Neuronal stem cell (in vitro differentiated cells): ENCODE measurements around the gene RELN.
"Not testable (repeated sequence)": the region's sequence is repeated elsewhere in the genome, so short reads cannot be mapped to it uniquely, and the experiment has no call there.

Experiments used
- DNase-seq: peaks from one replicate; pipeline ENCODE4 v3.0.0-alpha.2; 2013; ENCODE audit warnings: low spot score
- H2AFZ ChIP-seq: one replicate; pipeline ENCODE4 v1.6.1; 2013; ENCODE audit warnings: mild to moderate bottlenecking, low read length, inconsistent platforms
- H2AK5ac ChIP-seq: 2 replicates; pipeline ENCODE4 v1.6.1; 2013; ENCODE audit warnings: low read depth, mild to moderate bottlenecking, inconsistent platforms, low read length, moderate library complexity, mixed read lengths
- H2BK120ac ChIP-seq: 2 replicates; pipeline ENCODE4 v1.6.1; 2013; ENCODE audit warnings: low read depth, mild to moderate bottlenecking, inconsistent platforms, low read length, moderate library complexity, mixed read lengths
- H2BK12ac ChIP-seq: one replicate; pipeline ENCODE4 v1.6.1; 2013; ENCODE audit warnings: low read length, inconsistent platforms
- H2BK15ac ChIP-seq: 2 replicates; pipeline ENCODE4 v1.6.1; 2013; ENCODE audit warnings: mild to moderate bottlenecking, low read length, inconsistent platforms, mixed read lengths
- H2BK5ac ChIP-seq: one replicate; pipeline ENCODE4 v1.6.1; 2013; ENCODE audit warnings: inconsistent platforms, mild to moderate bottlenecking, low read length, moderate library complexity
- H3K14ac ChIP-seq: one replicate; pipeline ENCODE4 v1.6.1; 2013; ENCODE audit warnings: low read length, inconsistent platforms
- H3K18ac ChIP-seq: 2 replicates; pipeline ENCODE4 v1.6.1; 2013; ENCODE audit warnings: low read length, inconsistent platforms
- H3K23ac ChIP-seq: 2 replicates; pipeline ENCODE4 v1.6.1; 2013; ENCODE audit warnings: low read depth, mild to moderate bottlenecking, mixed read lengths, low read length, inconsistent platforms; ENCODE audit not compliant: poor library complexity
- H3K27ac ChIP-seq: replicated peaks from 3 replicates; pipeline ENCODE4 v1.5.1; 2013; ENCODE audit warnings: low read length, inconsistent platforms
- H3K27me3 ChIP-seq, 3 experiments: 2 replicates each; pipeline ENCODE4 v1.6.1; 2013; ENCODE audit warnings: low read length in 3 of 3, mild to moderate bottlenecking in 2 of 3, inconsistent platforms in 1 of 3, low read depth in 1 of 3, mixed read lengths in 1 of 3, moderate library complexity in 1 of 3; ENCODE audit not compliant: control insufficient read depth in 3 of 3, insufficient read depth in 3 of 3
- H3K36me3 ChIP-seq, 2 donors: replicated peaks in 1 of 2; 2 replicates each; pipeline ENCODE4 v1.6.1; 2013; ENCODE audit warnings: low read length in 2 of 2; ENCODE audit not compliant: control insufficient read depth in 2 of 2, insufficient read depth in 2 of 2
- H3K4ac ChIP-seq: 2 replicates; pipeline ENCODE4 v1.6.1; 2013; ENCODE audit warnings: inconsistent platforms, mild to moderate bottlenecking, low read length, moderate library complexity
- H3K4me1 ChIP-seq, 2 donors: 1 replicate in 1 of 2; 2 replicates in 1 of 2; pipeline ENCODE4 v1.6.1; 2013; ENCODE audit warnings: low read length in 2 of 2, low read depth in 1 of 2; ENCODE audit not compliant: control insufficient read depth in 2 of 2, insufficient read depth in 1 of 2
- H3K4me2 ChIP-seq: one replicate; pipeline ENCODE4 v1.6.1; 2013; ENCODE audit warnings: mild to moderate bottlenecking, low read length, inconsistent platforms; ENCODE audit not compliant: insufficient read depth, poor library complexity, severe bottlenecking
- H3K4me3 ChIP-seq, 2 donors: 2 replicates each; pipeline ENCODE4 v1.5.1; 2013; ENCODE audit warnings: low read length in 2 of 2, mild to moderate bottlenecking in 2 of 2, inconsistent platforms in 1 of 2, moderate library complexity in 1 of 2
- H3K79me1 ChIP-seq: one replicate; pipeline ENCODE4 v1.6.1; 2013; ENCODE audit warnings: low read depth, mild to moderate bottlenecking, inconsistent platforms, low read length, moderate library complexity
- H3K9ac ChIP-seq: one replicate; pipeline ENCODE4 v1.6.1; 2013; ENCODE audit warnings: mild to moderate bottlenecking, low read depth, low read length, inconsistent platforms; ENCODE audit not compliant: poor library complexity
- H3K9me3 ChIP-seq, 2 donors: replicated peaks in 1 of 2; 2 replicates each; pipeline versions ENCODE3 to v1.6.1; 2013; ENCODE audit warnings: low read length in 2 of 2, mild to moderate bottlenecking in 2 of 2, inconsistent platforms in 1 of 2, low read depth in 1 of 2, mixed read lengths in 1 of 2, moderate library complexity in 1 of 2; ENCODE audit not compliant: control insufficient read depth in 2 of 2, insufficient read depth in 1 of 2
- H4K8ac ChIP-seq: one replicate; pipeline ENCODE4 v1.6.1; 2013; ENCODE audit warnings: low read depth, mild to moderate bottlenecking, inconsistent platforms, low read length, moderate library complexity
- H4K91ac ChIP-seq: one replicate; pipeline ENCODE4 v1.6.1; 2013; ENCODE audit warnings: low read length, low read depth, mild to moderate bottlenecking, inconsistent platforms; ENCODE audit not compliant: poor library complexity
- WGBS, 2 donors: extraction: QIAGEN DNeasy Blood & Tissue Kit; methylation state at CpG; one replicate each; pipeline ENCODE4 v1.1.7; 2013; ENCODE audit warnings: missing lambda C conversion rate in 2 of 2, mixed read lengths in 1 of 2; ENCODE audit not compliant: insufficient read length in 2 of 2, insufficient replicate concordance in 1 of 2; ENCODE audit errors: extremely low coverage in 2 of 2; 5-methylcytosine and 5-hydroxymethylcytosine counted together

Gene RELN

DNA sequence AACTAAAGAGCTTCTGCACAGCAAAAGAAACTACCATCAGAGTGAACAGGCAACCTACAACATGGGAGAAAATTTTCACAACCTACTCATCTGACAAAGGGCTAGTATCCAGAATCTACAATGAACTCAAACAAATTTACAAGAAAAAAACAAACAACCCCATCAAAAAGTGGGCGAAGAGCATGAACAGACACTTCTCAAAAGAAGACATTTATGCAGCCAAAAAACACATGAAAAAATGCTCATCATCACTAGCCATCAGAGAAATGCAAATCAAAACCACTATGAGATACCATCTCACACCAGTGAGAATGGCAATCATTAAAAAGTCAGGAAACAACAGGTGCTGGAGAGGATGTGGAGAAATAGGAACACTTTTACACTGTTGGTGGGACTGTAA, 78.4 kb downstream of the RELN start:
- not testable (repeated sequence) for H3K9ac ChIP-seq, H2BK12ac ChIP-seq, H3K4me1 ChIP-seq, H3K27me3 ChIP-seq, H3K79me1 ChIP-seq, H3K4ac ChIP-seq, H3K4me3 ChIP-seq, H3K18ac ChIP-seq, H4K8ac ChIP-seq, DNase-seq, H2BK120ac ChIP-seq, H2AFZ ChIP-seq, H3K36me3 ChIP-seq, H2AK5ac ChIP-seq, H3K27ac ChIP-seq, H3K4me2 ChIP-seq, H2BK5ac ChIP-seq, H3K23ac ChIP-seq, H4K91ac ChIP-seq, H2BK15ac ChIP-seq, H3K9me3 ChIP-seq, H3K14ac ChIP-seq
- WGBS, 2 donors: no CpG with 5 or more reads among the region's 1 CpG

DNA sequence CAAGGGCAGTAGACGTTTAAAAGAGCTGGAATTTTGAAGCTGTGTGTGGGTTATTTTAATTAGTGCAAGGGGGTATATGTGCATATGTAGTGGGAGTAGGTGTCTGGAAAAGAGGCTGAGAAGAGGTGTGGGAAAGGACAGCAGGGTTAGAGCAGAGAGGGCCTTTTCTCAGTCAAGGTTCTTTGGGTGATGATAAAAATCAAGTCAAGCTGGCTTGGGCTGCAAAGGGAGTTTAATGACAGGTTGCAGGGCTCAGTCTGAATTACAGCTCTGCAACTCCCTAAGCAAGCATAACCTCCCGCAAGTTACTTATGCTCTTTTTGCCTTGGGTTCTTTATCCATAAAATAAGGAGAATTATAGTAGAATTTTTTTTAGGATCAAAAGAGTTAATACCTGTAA, 83.5 kb downstream of the RELN start:
- Histone ChIP-seq H2AFZ (no peak overlapping the region), H3K23ac (no peak overlapping the region), H4K91ac (no peak overlapping the region), H3K36me3 (no peaks in the 10 kb centered on the region), H3K4me3 (no peak overlapping the region), H3K27me3 (no peaks in the 10 kb centered on the region), H3K27ac (no peak overlapping the region), H3K9ac (no peak overlapping the region), H3K79me1 (no peaks in the 10 kb centered on the region), H2BK5ac (no peak overlapping the region), H3K9me3 (no peaks in the 10 kb centered on the region), H2BK12ac (no peak overlapping the region), H3K4ac (no peak overlapping the region), H3K14ac (no peak overlapping the region), H3K4me2 (no peak overlapping the region), H3K18ac (no peak overlapping the region), H2BK15ac (no peak overlapping the region), H4K8ac (no peak overlapping the region), H2BK120ac (no peak overlapping the region), H2AK5ac (no peak overlapping the region), H3K4me1 (no peaks in the 10 kb centered on the region)
- no CpG with 5 or more reads among the region's 2 CpGs for WGBS, 2 donors
- no peak for DNase-seq

DNA sequence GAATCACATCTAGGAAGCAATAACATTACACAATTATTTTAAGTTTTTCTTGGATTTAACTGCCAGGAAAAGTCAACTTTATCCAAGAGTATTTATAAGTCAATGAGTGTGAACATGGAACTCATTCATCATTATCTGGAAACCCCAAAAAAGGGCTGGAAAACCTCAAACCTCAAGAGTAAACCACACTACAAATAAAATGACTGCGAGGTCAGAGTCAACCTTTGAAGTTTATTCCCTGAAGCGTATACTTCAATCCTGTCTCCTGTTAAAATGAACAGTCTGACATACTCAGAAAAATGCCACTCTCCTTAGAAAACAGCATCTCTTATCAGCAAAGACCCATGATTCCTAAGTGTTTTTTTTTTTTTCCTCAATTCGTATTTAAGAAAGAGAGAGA, 86.5 kb downstream of the RELN start:
- Histone ChIP-seq H2BK12ac (no peak overlapping the region), H2BK5ac (no peak overlapping the region), H3K23ac (no peak overlapping the region), H3K36me3 (no peaks in the 10 kb centered on the region), H3K9ac (no peak overlapping the region), H3K27ac (no peak overlapping the region), H2AK5ac (no peak overlapping the region), H3K4me3 (no peak overlapping the region), H3K79me1 (no peaks in the 10 kb centered on the region), H4K91ac (no peak overlapping the region), H2BK120ac (no peak overlapping the region), H3K27me3 (no peaks in the 10 kb centered on the region), H2AFZ (no peak overlapping the region), H3K9me3 (no peaks in the 10 kb centered on the region), H3K4me2 (no peak overlapping the region), H3K14ac (no peak overlapping the region), H4K8ac (no peak overlapping the region), H2BK15ac (no peak overlapping the region), H3K4me1 (no peaks in the 10 kb centered on the region), H3K18ac (no peak overlapping the region), H3K4ac (no peak overlapping the region)
- DNase-seq: no peak
- WGBS, 2 donors: no CpG with 5 or more reads among the region's 3 CpGs

DNA sequence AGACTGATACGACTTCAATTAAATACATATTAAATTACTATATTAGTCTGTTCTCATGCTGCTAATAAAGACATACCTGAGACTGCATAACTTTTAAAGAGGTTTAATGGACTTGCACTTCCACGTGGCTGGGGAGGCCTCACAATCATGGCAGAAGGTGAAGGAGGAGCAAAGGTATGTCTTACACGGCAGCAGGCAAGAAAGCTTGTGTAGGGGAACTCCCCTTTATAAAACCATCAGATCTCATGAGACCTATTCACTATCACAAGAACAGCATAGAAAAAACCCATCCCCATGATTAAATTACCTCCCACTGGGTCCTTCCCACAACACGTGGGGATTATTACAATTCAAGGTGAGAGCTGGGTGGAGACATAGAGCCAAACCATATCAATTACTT, 92.6 kb downstream of the RELN start:
- H2BK5ac ChIP-seq, H3K4me1 ChIP-seq, DNase-seq, H3K4me3 ChIP-seq, H2AFZ ChIP-seq, H3K9ac ChIP-seq, H2BK15ac ChIP-seq, H2BK12ac ChIP-seq, H3K14ac ChIP-seq, H3K9me3 ChIP-seq, H3K4ac ChIP-seq, H3K4me2 ChIP-seq, H2AK5ac ChIP-seq, H3K27ac ChIP-seq, H3K27me3 ChIP-seq, H3K79me1 ChIP-seq, H4K8ac ChIP-seq, H3K23ac ChIP-seq, H2BK120ac ChIP-seq, H3K36me3 ChIP-seq, H3K18ac ChIP-seq, H4K91ac ChIP-seq: not testable (repeated sequence)
- no CpG with 5 or more reads among the region's 4 CpGs for WGBS, 2 donors
